ENCODE measurements around the gene TNNT1.

DNA sequence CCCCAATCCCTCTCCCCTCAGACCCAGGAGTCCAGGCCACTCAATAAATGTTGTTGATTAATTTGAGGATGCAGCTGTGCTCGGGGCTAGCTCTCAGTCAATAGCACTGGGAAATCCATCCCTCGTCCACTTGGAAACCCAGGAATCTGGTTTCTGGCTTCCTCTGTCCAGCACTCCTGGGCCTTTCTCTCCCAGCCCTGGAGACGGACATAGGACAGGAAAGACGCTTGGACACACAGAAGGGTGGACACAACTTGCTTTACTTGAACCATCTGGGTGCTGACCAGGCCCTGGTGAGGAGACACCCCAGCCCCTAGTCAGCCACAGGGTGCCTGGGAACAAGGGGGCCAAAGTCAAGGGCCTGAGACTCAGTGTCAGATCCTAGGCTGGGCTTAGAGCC is 9.4 kb upstream of the TNNT1 start:
- TF ChIP-seq SMC3 (conservative IDR thresholded peaks at IDR 0.05; ENCODE audit: poor library complexity), result no peak
- no peak for TF ChIP-seq CTCF (IDR thresholded peaks at IDR 0.05; ENCODE audit: poor library complexity, severe bottlenecking)
- no peak for TF ChIP-seq TAF1 (IDR thresholded peaks at IDR 0.05; ENCODE audit: low read depth)
- no peak for TF ChIP-seq EP300 (conservative IDR thresholded peaks at IDR 0.05; ENCODE audit: poor library complexity, severe bottlenecking)

Data from neural cell (in vitro differentiated cells).